CD4-positive, alpha-beta T cell treated with Interleukin-1 beta for 1 hour (primary cell): ENCODE data around the gene IRS1.

Source experiments
- DNase-seq, 2 donors: peaks; one replicate each; pipeline ENCODE4 v3.0.0-alpha.2; 2020 to 2022

Gene IRS1

DNA sequence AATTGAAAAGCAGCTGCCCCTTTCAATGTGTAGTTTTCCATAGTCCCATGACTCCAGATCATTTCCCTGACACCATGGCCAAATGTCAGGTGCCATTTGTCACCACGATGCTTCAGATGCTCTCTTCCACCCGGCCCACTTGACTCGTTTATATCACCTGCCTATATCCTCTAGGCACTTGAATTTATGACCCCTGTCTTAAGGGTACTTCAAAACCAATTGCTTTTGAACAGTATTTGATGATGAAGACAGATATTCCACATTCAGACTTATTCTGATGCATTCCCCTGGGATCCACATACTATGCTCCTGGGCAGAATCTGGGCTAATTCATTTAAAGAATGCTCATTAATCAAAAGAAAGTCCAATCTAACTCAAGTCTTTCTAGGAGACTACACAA is 19.3 kb upstream of the IRS1 start:
- no peak for DNase-seq

DNA sequence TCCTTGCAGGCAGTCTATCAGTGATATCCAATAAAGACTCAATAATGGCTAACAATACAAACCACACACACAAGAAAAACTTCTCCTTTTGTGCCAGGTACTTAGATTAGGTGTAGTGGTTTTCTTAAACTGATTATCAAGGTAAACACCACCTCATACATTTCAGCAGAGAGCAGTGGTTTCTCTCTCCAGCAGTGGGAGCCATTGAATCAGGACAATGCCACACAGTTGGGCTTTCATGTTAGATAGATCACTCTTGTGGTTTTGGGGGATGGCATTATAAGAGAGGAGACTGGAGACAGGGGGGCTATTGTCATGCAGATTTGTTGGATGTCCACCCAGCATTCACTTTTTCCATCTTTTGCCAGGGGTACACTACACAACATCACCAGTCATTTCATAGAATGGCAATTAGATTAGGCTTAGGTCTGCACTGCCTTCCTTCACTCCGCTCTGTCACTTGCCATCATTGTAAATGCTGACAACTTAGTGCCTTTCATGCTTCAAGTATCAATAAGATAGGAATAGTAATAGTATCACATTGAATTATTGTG is 13.6 kb upstream of the IRS1 start:
- no peak for DNase-seq

DNA sequence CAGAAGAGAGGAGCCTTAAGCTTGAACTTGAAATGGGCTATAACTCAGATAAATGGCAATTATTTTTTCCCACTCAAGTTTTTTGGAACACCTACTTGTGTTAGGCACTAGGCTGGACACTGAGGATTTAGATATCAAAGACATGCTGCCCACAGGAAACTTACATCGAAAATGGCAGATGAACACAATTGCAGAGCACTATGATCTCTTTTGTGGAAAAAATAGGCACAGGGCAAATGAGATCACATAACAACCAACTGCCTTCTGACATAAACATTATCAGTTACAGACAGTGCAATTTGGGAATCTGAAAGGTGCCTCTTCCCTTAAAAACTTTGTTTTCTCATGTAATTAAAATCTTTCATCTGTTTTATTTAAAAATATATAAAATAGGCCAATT is 3.8 kb upstream of the IRS1 start:
- no peak for DNase-seq

DNA sequence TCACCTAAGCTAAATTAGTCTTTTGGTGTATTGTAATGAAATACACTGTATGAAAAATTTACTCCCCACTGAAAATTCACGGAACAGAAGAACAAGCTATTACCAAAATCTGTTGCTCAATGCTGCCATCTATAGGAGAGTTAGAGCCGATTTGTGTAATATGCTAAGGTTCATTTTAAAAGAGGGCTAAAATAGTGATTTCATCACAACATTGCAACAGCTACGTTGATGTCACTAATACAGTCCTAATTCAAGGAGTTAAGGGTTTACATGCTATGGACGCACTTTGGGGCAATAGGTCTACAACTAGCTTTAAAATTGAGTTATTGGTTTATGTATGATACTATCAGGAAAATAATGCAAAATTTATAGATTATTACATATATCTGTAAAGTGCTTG is 3.0 kb upstream of the IRS1 start:
- peak in 1 of 2 donors; percentile 78 for DNase-seq

- peak; percentile 75 to 78 for DNase-seq
These were observed 1.5 kb upstream of the IRS1 start for GRCh38 chr2:226800941-226801784.

GRCh38 chr2:226799976-226800940 is 638 bp upstream of the IRS1 start:
- no peak for DNase-seq

GRCh38 chr2:226798422-226799210 is 1.0 kb downstream of the IRS1 start:
- DNase-seq, result peak; percentile 31 to 48

- no peak for DNase-seq
These were observed 1.6 kb downstream of the IRS1 start for GRCh38 chr2:226797989-226798421.

- DNase-seq, result no peak
These were observed 2.2 kb downstream of the IRS1 start for GRCh38 chr2:226797289-226797988.

DNA sequence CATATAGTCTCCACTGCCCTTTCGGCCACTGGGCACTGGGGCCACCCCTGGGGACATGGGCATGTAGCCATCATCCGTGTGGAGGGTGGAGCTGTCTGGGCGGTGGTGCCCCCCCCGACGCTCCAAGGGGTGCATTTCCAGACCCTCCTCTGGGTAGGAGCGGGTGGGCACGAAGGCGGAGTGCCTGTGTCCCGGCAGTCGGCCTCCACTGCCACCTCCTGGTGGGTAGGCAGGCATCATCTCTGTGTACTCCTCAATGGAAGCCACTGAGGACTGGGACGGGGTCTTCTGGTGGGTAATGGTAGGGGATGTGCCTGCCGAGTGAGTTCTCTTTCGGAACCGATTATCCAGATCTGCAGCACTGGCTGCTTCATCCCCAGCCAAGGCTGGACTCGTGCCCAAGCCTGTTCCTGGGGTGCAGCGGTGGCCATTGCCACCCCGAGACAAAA is 2.8 kb downstream of the IRS1 start:
- no peak for DNase-seq

GRCh38 chr2:226796012-226796839 is 3.4 kb downstream of the IRS1 start:
- no peak for DNase-seq

DNA sequence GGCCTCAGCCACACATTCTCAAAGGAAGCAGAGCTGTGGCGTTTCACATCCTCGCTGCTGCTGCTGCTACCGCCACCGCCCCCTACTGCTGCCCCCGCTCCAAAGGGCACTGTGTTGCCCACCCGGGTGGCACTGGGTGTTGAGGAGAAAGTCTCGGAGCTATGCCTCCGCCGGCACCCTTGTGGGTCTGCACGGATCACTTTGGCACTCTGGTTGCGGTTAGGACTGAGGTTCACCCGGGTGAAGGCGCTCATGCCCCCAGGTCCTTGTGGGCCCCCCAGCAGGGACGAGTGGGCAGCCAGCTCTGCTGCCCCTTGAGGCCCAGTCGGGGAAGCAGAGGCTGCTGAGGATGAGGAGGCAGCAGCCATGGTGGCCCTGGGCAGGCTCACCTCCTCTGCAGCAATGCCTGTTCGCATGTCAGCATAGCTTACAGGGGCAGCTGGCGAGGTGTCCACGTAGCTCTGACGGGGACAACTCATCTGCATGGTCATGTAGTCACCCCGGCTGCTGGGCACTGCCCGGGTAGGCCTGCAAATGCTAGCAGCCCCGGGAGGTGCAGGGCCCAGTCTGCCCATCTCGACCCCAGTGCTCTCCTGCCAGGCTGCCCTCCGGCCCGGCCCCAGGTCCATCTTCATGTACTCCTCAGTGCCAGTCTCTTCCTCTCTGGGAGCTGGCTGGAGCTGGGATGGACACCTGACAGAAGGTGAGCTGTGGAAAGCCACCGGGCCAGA is 4.2 kb downstream of the IRS1 start:
- DNase-seq, result no peak

- DNase-seq, result no peak
These were observed 4.9 kb downstream of the IRS1 start for GRCh38 chr2:226794751-226795171.

DNA sequence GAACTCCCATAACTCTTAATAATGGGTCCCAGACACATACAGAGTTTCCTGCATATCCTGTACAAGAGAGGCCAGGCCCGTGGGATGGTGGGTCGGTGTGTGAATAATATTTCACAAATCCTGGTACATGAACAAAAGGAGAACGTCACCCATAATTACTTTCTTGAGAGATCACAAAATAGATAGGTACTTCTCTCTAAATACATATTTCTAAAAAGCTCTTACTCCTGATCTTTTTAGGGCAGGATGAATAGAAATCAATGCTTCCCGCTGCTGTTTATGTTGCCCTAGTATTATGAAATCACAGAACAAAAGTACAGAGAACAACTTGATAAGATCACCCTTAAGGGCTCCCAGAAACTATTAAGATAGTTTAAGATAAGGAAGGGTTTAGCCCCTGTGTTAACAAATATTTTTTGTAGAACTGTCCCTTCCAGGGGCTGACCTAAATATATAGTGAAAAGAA is 5.4 kb downstream of the IRS1 start:
- DNase-seq, result no peak

DNA sequence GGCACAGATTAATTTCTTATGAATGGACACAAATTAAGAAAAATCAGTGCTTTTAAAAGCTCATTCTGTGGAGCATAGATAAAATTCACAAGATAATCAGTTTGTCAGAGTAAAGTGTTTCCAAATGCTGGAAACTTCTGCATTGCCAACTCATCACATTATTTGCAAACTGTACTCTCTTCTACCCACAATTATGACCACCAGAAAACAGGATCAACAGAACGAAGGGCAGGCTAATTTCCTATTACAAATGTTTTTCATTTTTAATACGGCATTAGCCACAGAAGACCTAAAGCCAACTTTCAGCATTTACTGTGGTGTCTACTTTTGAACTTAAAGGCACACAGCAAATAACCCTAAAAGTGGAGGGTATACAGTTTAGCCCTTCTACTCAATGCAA is 6.0 kb downstream of the IRS1 start:
- no peak for DNase-seq

DNA sequence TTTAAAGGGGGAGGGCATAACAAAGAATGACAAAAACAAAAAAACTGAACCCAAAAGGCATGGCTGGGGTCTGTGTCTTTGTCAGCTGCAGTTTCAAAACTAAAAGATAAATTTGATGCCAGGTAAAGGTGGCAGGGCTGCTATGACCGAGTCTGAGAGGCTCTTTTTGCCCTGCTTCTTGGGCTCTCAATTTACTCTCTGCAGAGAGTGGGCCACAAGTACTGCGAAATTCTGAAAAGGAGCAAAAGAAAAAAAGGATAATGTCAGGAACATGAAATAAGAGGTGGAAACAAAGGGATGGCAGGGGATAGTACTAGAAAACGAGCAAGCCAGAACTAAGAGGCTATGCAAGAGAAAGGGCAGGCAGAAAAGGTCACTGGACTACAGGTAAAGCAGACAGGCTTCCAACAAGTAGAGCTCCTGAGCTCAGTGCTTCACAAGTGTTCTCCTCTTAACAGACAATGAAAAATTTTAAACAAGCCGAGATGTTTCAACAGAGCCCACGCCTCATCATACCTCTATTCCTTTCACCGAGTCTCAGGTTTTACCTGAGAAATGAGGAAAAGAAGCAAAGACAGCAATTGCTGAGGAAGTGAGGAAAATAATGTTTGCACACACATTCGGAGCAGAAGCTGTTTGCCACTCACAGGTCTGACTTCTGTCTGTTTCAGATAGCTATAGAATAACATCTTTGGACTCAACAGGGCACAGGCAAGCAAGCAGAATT is 7.3 kb downstream of the IRS1 start:
- DNase-seq, result no peak

DNA sequence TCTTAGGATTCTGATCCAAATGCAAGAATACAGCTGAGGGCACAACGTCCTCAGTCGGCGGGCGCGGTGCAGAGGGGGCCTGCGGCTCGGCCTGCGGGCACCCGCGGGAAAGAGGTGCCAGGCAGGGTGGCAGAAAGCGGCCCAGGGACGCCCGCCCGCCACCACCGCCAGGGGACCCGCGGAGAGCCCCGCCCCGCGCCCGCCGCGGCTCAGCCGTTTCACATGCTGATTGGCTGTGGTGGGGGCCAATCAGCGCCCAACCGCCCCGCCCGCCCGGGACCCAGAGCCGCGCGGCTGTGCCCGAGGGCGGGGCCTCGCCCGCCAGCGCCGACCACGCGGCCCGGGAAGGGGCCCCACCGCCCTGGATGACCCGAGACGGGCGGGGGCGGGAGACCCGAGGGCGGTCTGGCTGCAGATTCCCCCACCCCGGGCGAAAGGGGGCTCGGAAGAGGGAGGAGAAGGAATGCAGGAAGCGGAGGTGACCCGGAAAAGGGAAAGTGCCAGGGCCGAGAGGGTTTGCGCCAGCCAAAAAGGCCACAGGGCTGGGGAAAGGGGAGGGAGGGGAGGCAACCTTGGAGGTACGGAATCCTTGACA is 8.0 kb downstream of the IRS1 start:
- DNase-seq, result peak; percentile 91

- DNase-seq, result peak; percentile 68 to 79
These were observed 8.5 kb downstream of the IRS1 start for GRCh38 chr2:226791056-226791486.

DNA sequence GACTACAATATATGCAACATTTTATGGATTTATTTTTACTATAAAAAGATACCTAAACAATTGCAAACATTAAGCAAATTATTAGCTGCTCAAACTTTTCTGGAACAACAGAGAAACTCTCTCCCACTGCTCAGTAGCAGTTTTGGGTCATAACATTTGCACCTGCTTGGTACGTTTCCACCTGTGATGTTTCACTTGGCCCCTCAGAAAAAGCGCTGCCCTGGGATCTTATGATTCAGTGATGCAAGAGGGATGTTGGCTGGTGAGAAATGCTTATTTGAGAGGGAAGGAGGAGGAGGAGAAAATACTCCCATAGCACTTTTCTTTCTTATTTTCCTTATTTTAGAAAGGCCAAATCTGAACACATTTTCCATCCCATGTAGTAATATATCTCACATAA is 9.2 kb downstream of the IRS1 start:
- DNase-seq, result no peak
